Loucy (cell line): ENCODE results near the gene RPRML.

Experiments used
- EZH2phosphoT487 ChIP-seq: fragments of 200-600 bp; IDR thresholded peaks from 2 replicates; pipeline ENCODE4 v1.6.1; 2018; ENCODE audit warnings: antibody characterized with exemption, mild to moderate bottlenecking, moderate library complexity, borderline replicate concordance
- TF ChIP-seq, protein P1 (sequence below): fragments of 200-600 bp; sonication (generic); conservative IDR thresholded peaks from 2 replicates; pipeline ENCODE4 v1.5.1; 2014; ENCODE audit warnings: mild to moderate bottlenecking, antibody characterized with exemption, low read length

DNA sequence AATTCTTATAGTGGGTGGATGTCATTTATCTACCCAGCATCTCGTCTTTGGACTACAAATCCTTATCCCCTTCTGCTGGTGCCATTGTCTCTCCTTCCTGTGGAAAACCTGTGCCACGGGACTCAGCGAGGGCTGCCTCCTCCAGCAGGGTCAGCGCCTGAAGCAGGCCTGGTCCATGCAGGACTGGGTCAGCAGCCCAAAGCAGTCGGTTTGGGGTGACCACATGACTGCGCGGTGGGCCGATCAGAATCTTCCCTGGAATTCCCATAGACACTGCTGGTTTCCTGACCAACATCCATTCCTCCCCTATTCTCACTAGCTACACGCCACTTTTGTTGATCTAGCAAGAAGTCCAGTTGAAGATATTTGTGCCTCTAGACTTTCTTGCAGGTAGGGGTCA, 26.9 kb downstream of the RPRML start:
- TF ChIP-seq, protein P1, sequence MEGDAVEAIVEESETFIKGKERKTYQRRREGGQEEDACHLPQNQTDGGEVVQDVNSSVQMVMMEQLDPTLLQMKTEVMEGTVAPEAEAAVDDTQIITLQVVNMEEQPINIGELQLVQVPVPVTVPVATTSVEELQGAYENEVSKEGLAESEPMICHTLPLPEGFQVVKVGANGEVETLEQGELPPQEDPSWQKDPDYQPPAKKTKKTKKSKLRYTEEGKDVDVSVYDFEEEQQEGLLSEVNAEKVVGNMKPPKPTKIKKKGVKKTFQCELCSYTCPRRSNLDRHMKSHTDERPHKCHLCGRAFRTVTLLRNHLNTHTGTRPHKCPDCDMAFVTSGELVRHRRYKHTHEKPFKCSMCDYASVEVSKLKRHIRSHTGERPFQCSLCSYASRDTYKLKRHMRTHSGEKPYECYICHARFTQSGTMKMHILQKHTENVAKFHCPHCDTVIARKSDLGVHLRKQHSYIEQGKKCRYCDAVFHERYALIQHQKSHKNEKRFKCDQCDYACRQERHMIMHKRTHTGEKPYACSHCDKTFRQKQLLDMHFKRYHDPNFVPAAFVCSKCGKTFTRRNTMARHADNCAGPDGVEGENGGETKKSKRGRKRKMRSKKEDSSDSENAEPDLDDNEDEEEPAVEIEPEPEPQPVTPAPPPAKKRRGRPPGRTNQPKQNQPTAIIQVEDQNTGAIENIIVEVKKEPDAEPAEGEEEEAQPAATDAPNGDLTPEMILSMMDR: no peak
- no peak for TF ChIP-seq EZH2phosphoT487
